ENCODE data around the gene HEG1.
A peak's percentile ranks its signal among the peaks of the same experiment; 100 is the strongest.

HEG1 gene

GRCh38 chr3:125055913-125056745 lies at the start of gene HEG1:
Gene HEG1, minus strand, starts transcription at chr3:125055997. Its CDS starts 107 bp downstream, at chr3:125055890.
- no peak for TF ChIP-seq CTCF (IDR thresholded peaks at IDR 0.05)

DNA sequence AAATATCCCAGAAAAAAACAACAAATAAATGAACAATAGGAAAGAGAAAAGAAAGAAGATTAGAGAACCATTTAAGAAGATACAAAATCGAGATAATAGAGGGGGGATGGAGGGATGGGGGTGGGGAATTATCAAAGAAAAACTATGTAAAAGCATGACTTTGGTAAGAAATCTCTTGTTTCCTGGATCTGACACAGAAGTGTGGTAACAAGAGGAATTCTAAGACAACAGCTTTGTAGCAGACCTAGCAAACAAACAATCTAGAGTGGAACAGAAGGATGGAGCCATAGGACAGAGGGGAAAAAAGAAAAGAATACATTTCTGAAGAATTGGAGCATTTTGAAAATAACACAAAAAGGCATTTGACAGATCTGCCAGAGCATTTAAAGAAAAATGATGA lies 49.3 kb upstream of the HEG1 start:
- TF ChIP-seq CTCF (IDR thresholded peaks at IDR 0.05): no peak
- no peaks in the 10 kb centered on the region for H3K4me1 ChIP-seq

More at GRCh38 chr3:125055913-125056745, at the start of gene HEG1:
- H3K9ac ChIP-seq: no peak within 1 kb of the TSS
- peaks cover 12% of the 10 kb centered on the region for H3K4me1 ChIP-seq
- peak within 1 kb of the TSS; percentile 85 for H2AFZ ChIP-seq
- peak within 1 kb of the TSS; percentile 69 for H3K4me2 ChIP-seq (ENCODE audit: low read length)
- peak within 1 kb of the TSS; percentile 63 for H3K27ac ChIP-seq
- H3K4me3 ChIP-seq (ENCODE audit: low read depth, low read length): peak within 1 kb of the TSS; percentile 48
- no peaks in the 10 kb centered on the region for H3K79me2 ChIP-seq
- H3K9me3 ChIP-seq (ENCODE audit: control insufficient read depth, low read length): no peaks in the 10 kb centered on the region
- no peaks in the 10 kb centered on the region for H3K27me3 ChIP-seq (ENCODE audit: control insufficient read depth, insufficient read depth, low read length)
- no peaks in the 10 kb centered on the region for H3K36me3 ChIP-seq (ENCODE audit: control insufficient read depth, insufficient read depth, low read length)

GRCh38 chr3:125104639-125105038 lies 48.8 kb upstream of the HEG1 start:
- H3K9me3 ChIP-seq (ENCODE audit: control insufficient read depth, low read length): no peaks in the 10 kb centered on the region
- H3K27ac ChIP-seq: no peak overlapping the region
- no peak overlapping the region for H3K4me3 ChIP-seq (ENCODE audit: low read depth, low read length)
- TF ChIP-seq CTCF (IDR thresholded peaks at IDR 0.05): no peak
- H3K9ac ChIP-seq: no peak overlapping the region
- H3K79me2 ChIP-seq: no peaks in the 10 kb centered on the region
- H3K36me3 ChIP-seq (ENCODE audit: control insufficient read depth, insufficient read depth, low read length): no peaks in the 10 kb centered on the region
- H3K4me1 ChIP-seq: no peaks in the 10 kb centered on the region
- no peaks in the 10 kb centered on the region for H3K27me3 ChIP-seq (ENCODE audit: control insufficient read depth, insufficient read depth, low read length)
- H3K4me2 ChIP-seq (ENCODE audit: low read length): no peak overlapping the region
- no peak overlapping the region for H2AFZ ChIP-seq

More for the DNA sequence above, 49.3 kb upstream of the HEG1 start:
- no peak overlapping the region for H2AFZ ChIP-seq
- no peak overlapping the region for H3K9ac ChIP-seq
- H3K27ac ChIP-seq: no peak overlapping the region
- H3K27me3 ChIP-seq (ENCODE audit: control insufficient read depth, insufficient read depth, low read length): no peaks in the 10 kb centered on the region
- H3K79me2 ChIP-seq: no peaks in the 10 kb centered on the region
- no peak overlapping the region for H3K4me3 ChIP-seq (ENCODE audit: low read depth, low read length)
- no peak overlapping the region for H3K4me2 ChIP-seq (ENCODE audit: low read length)
- H3K36me3 ChIP-seq (ENCODE audit: control insufficient read depth, insufficient read depth, low read length): no peaks in the 10 kb centered on the region
- no peaks in the 10 kb centered on the region for H3K9me3 ChIP-seq (ENCODE audit: control insufficient read depth, low read length)

DNA sequence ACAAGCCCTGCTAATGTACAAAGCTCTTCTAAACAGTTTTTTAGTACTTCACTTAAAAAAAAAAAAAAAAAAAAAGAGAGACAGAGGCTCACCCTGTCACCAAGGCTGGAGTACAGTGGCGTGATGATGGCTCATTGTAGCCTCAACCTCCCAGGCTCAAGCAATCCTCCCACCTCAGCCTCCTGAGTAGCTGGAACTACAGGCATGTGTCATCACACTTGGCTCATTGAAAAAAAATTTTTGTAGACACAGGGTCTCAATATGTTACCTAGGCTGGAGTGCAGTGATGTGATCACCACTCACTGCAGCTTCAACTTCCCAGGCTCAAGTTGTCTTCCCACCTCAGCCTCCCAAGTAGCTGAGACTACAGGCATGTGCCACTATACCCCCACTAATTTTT lies 47.6 kb upstream of the HEG1 start:
- Histone ChIP-seq H3K4me2 (ENCODE audit: low read length) (no peak overlapping the region), H3K9ac (no peak overlapping the region), H3K79me2 (no peaks in the 10 kb centered on the region), H2AFZ (no peak overlapping the region), H3K4me3 (ENCODE audit: low read depth, low read length) (no peak overlapping the region), H3K27me3 (ENCODE audit: control insufficient read depth, insufficient read depth, low read length) (no peaks in the 10 kb centered on the region), H3K27ac (no peak overlapping the region), H3K36me3 (ENCODE audit: control insufficient read depth, insufficient read depth, low read length) (no peaks in the 10 kb centered on the region), H3K9me3 (ENCODE audit: control insufficient read depth, low read length) (no peaks in the 10 kb centered on the region), H3K4me1 (no peaks in the 10 kb centered on the region)
- no peak for TF ChIP-seq CTCF (IDR thresholded peaks at IDR 0.05)

DNA sequence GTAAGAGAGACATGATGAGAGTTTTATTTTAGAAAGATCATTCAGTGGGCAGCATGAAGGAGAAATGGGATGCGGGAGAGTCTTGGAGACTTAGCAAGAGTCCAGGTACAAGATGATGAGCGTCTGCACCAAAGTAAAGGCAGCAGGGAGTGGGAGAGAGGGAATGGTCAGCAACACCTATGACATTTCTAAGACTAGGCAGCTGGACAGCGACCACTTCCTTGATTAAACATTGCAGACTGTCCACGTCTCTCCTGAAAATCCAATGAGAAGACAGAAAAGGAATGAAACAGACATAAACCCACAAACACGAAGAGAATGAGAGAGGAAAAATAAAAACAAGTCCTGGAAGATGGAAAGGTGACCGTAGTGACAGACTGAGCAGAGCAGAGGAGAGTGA lies 46.7 kb upstream of the HEG1 start:
- H3K4me2 ChIP-seq (ENCODE audit: low read length): no peak overlapping the region
- no peaks in the 10 kb centered on the region for H3K9me3 ChIP-seq (ENCODE audit: control insufficient read depth, low read length)
- H3K9ac ChIP-seq: no peak overlapping the region
- no peaks in the 10 kb centered on the region for H3K36me3 ChIP-seq (ENCODE audit: control insufficient read depth, insufficient read depth, low read length)
- H3K4me3 ChIP-seq (ENCODE audit: low read depth, low read length): no peak overlapping the region
- H3K4me1 ChIP-seq: no peaks in the 10 kb centered on the region
- no peak for TF ChIP-seq CTCF (IDR thresholded peaks at IDR 0.05)
- H2AFZ ChIP-seq: no peak overlapping the region
- H3K79me2 ChIP-seq: no peaks in the 10 kb centered on the region
- H3K27ac ChIP-seq: no peak overlapping the region
- H3K27me3 ChIP-seq (ENCODE audit: control insufficient read depth, insufficient read depth, low read length): no peaks in the 10 kb centered on the region

All from parathyroid adenoma (tissue), 2 donors.